Fibroblast of lung (primary cell): ENCODE results near the gene PDP2. TPM values are rescaled to one million over a fixed set of nuclear protein-coding genes. Genes with fewer than 3 reads are reported as not detected.

Experiments used
- DNase-seq, 2 donors: peaks; one replicate each; pipeline versions ENCODE4 v3.0.0 to v3.0.0-alpha.2; 2010; ENCODE audit warnings: low read depth in 2 of 2
- H2AFZ ChIP-seq: 2 replicates; pipeline ENCODE4 v1.5.1; 2012; ENCODE audit warnings: low read length, control low read depth, inconsistent platforms
- H3K27ac ChIP-seq: 2 replicates; pipeline ENCODE4 v1.5.1; 2011; ENCODE audit warnings: low read length, control low read depth; ENCODE audit not compliant: insufficient read depth
- H3K27me3 ChIP-seq: 2 replicates; pipeline ENCODE4 v1.5.1; 2011; ENCODE audit warnings: mild to moderate bottlenecking, low read length; ENCODE audit not compliant: control insufficient read depth, insufficient read depth
- H3K36me3 ChIP-seq: 2 replicates; pipeline ENCODE4 v1.5.1; 2011; ENCODE audit warnings: low read length; ENCODE audit not compliant: control insufficient read depth, insufficient read depth
- H3K4me1 ChIP-seq: 2 replicates; pipeline ENCODE4 v1.5.1; 2011; ENCODE audit warnings: low read length; ENCODE audit not compliant: control insufficient read depth, insufficient read depth; ENCODE audit errors: extremely low read depth
- H3K4me2 ChIP-seq: 2 replicates; pipeline ENCODE4 v1.5.1; 2011; ENCODE audit warnings: low read length, control low read depth; ENCODE audit not compliant: insufficient read depth; ENCODE audit errors: extremely low read depth
- H3K4me3 ChIP-seq, 4 experiments: fragments of 200-600 bp in 1 of 4; sonication (generic) in 1 of 4; replicated peaks in 1 of 4; 2 replicates each; pipeline ENCODE4 v1.5.1; 2011 to 2016; ENCODE audit warnings: low read length in 4 of 4, low read depth in 3 of 4, mild to moderate bottlenecking in 3 of 4, control low read depth in 2 of 4, inconsistent platforms in 1 of 4, mixed read lengths in 1 of 4; ENCODE audit not compliant: insufficient read depth in 1 of 4; ENCODE audit errors: control extremely low read depth in 1 of 4
- H3K79me2 ChIP-seq: 2 replicates; pipeline ENCODE4 v1.5.1; 2012; ENCODE audit warnings: mild to moderate bottlenecking, low read length, inconsistent platforms; ENCODE audit not compliant: control insufficient read depth, insufficient read depth
- H3K9ac ChIP-seq: 2 replicates; pipeline ENCODE4 v1.5.1; 2011; ENCODE audit warnings: mild to moderate bottlenecking, low read length, control low read depth; ENCODE audit not compliant: insufficient read depth
- H3K9me3 ChIP-seq: 2 replicates; pipeline ENCODE4 v1.5.1; 2012; ENCODE audit warnings: low read depth, low read length; ENCODE audit not compliant: control insufficient read depth, insufficient read depth
- H4K20me1 ChIP-seq: 2 replicates; pipeline ENCODE4 v1.5.1; 2011; ENCODE audit warnings: low read length; ENCODE audit not compliant: control insufficient read depth, insufficient read depth; ENCODE audit errors: extremely low read depth
- EZH2 ChIP-seq: IDR thresholded peaks from 2 replicates; pipeline ENCODE4 v1.5.1; 2012; ENCODE audit warnings: low read length, control low read depth, mild to moderate bottlenecking; ENCODE audit errors: missing control alignments
- polyA plus RNA-seq, 2 donors: library from polyadenylated mRNA; depleted of rRNA in 1 of 2; stranded (reverse) in 1 of 2; unstranded in 1 of 2; fragments of >200 nt; gene quantifications; 2 replicates each; pipeline ENCODE4 v1.2.1, GENCODE V29; 2011 to 2012; ENCODE audit warnings: missing spikeins in 1 of 2
- total RNA-seq: library from RNA; depleted of rRNA; stranded (reverse); fragments of >200 nt; gene quantifications from 2 replicates; pipeline ENCODE4 v1.2.1, GENCODE V29; 2014
- TF ChIP-seq, protein P1 (sequence below), 2 donors: IDR thresholded peaks in 1 of 2; conservative IDR thresholded peaks in 1 of 2; 1 replicate in 1 of 2; 2 replicates in 1 of 2; pipeline ENCODE4 v1.5.1; 2011 to 2012; ENCODE audit warnings: low read length in 2 of 2, control low read depth in 1 of 2, inconsistent platforms in 1 of 2, low read depth in 1 of 2, mild to moderate bottlenecking in 1 of 2

The PDP2 gene
- total and polyA plus RNA-seq, 2 donors (not counting 1 experiment from before 2014, with no cell fraction given) = 10.9 to 11.6 TPM

DNA sequence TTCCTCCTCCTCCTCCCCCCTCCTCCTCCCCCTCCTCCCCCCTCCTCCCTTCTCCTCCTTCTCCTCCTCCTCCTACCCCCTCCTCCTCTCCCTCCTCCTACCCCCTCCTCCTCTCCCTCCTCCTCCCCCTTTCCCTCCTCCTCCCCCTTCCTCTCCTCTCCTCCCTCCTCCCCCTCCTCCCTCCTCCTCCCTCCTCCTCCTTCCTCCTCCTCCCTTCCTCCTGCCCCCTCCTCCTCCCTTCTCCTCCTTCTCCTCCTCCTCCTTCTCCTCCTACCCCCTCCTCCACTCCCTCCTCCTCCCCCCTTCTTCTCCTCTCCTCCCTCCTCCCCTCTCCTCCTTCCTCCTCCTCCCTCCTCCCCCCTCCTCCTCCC, 6.6 kb upstream of the PDP2 start:
- DNase-seq = no peak
- no peak overlapping the region for H2AFZ ChIP-seq
- H3K9ac ChIP-seq = no peak overlapping the region
- no peaks in the 10 kb centered on the region for H3K36me3 ChIP-seq
- no peaks in the 10 kb centered on the region for H3K79me2 ChIP-seq
- H4K20me1 ChIP-seq = no peaks in the 10 kb centered on the region
- H3K27ac ChIP-seq = no peak overlapping the region
- peaks cover 16% of the 10 kb centered on the region for H3K4me1 ChIP-seq
- no peak overlapping the region for H3K4me3 ChIP-seq
- TF ChIP-seq, protein P1, sequence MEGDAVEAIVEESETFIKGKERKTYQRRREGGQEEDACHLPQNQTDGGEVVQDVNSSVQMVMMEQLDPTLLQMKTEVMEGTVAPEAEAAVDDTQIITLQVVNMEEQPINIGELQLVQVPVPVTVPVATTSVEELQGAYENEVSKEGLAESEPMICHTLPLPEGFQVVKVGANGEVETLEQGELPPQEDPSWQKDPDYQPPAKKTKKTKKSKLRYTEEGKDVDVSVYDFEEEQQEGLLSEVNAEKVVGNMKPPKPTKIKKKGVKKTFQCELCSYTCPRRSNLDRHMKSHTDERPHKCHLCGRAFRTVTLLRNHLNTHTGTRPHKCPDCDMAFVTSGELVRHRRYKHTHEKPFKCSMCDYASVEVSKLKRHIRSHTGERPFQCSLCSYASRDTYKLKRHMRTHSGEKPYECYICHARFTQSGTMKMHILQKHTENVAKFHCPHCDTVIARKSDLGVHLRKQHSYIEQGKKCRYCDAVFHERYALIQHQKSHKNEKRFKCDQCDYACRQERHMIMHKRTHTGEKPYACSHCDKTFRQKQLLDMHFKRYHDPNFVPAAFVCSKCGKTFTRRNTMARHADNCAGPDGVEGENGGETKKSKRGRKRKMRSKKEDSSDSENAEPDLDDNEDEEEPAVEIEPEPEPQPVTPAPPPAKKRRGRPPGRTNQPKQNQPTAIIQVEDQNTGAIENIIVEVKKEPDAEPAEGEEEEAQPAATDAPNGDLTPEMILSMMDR (conservative IDR thresholded peaks at IDR 0.05 in 1 of 2, IDR thresholded peaks at IDR 0.05 in 1 of 2; ENCODE audit: low read depth in 1 of 2, low read length in 2 of 2) = no peak
- no peak for TF ChIP-seq EZH2
- no peaks in the 10 kb centered on the region for H3K9me3 ChIP-seq
- no peak overlapping the region for H3K4me2 ChIP-seq
- no peaks in the 10 kb centered on the region for H3K27me3 ChIP-seq

DNA sequence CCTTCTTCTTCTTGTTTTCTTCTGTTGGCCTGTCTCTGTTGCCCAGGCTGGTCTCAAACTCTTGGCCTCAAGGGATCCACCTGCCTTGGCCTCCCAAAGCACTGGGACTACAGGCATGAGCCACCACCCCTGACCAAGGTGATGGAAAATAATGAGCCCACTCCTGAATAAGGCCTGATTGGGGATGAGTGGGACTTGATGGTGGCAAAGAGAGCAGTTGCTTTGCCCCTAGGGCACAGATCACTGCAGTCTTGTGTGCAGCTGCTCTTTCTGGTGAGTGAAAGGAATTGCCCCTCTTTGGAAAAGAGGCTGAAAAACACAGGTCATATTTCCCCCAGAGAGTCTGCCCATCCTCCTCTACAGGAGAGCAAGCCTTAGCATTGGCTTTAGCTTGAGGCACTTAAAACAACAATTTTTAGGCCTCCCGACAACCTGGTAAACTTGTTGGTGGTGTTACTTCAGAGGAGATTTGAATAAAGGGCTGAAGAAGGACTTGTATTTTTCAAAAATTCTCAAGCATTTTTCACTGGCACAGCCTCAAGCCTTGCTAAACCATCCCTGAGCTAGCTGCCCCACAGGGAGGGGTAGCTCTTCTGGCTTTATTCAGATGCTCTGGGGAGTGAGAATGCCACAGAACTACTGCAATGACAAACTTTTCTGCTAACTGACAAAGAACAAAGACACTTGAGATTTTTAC, 6.1 kb upstream of the PDP2 start:
- H3K79me2 ChIP-seq = no peaks in the 10 kb centered on the region
- no peaks in the 10 kb centered on the region for H4K20me1 ChIP-seq
- H3K9me3 ChIP-seq = no peaks in the 10 kb centered on the region
- H2AFZ ChIP-seq = no peak overlapping the region
- TF ChIP-seq, protein P1 (conservative IDR thresholded peaks at IDR 0.05 in 1 of 2, IDR thresholded peaks at IDR 0.05 in 1 of 2; ENCODE audit: low read depth in 1 of 2, low read length in 2 of 2) = no peak
- no peak for TF ChIP-seq EZH2
- H3K36me3 ChIP-seq = no peaks in the 10 kb centered on the region
- no peak overlapping the region for H3K4me3 ChIP-seq
- no peak overlapping the region for H3K9ac ChIP-seq
- H3K27me3 ChIP-seq = no peaks in the 10 kb centered on the region
- DNase-seq = peak; percentile 64 to 68
- H3K27ac ChIP-seq = peak overlapping the region; percentile 31
- H3K4me1 ChIP-seq = peaks cover 16% of the 10 kb centered on the region
- H3K4me2 ChIP-seq = no peak overlapping the region

DNA sequence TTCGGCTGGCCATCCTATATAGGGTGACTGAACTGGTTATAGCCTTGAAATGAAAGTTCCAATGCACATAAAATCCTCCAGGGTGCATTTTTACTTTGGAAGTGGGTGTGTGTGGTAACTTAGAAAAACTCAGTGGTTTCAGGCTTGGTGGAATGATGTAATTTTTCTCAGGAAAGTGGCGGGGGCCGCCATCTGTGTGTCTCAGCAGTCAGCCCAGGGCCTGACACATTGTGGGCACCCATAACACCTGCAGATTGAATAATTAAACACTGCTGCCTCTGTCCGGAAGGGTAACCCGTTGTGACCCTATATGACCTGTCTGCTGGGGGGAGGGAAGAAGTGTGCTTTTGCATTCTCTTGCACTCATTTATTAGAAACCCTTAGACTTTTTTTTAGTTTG, 2.2 kb upstream of the PDP2 start:
- TF ChIP-seq EZH2 = no peak
- TF ChIP-seq, protein P1 (conservative IDR thresholded peaks at IDR 0.05 in 1 of 2, IDR thresholded peaks at IDR 0.05 in 1 of 2; ENCODE audit: low read depth in 1 of 2, low read length in 2 of 2) = no peak
- H2AFZ ChIP-seq = no peak overlapping the region

More for the DNA sequence above, 2.2 kb upstream of the PDP2 start:
- Histone ChIP-seq H3K4me1 (peaks cover 9% of the 10 kb centered on the region), H3K36me3 (no peaks in the 10 kb centered on the region), H3K4me2 (no peak overlapping the region), H3K9me3 (no peaks in the 10 kb centered on the region), H3K27ac (no peak overlapping the region), H4K20me1 (no peaks in the 10 kb centered on the region), H3K27me3 (no peaks in the 10 kb centered on the region), H3K9ac (no peak overlapping the region), H3K79me2 (peaks cover 6% of the 10 kb centered on the region), H3K4me3 (no peak overlapping the region)
- peak in 1 of 2 donors; percentile 65 for DNase-seq
